CD4-positive, alpha-beta T cell treated with Interleukin-4 for 1 hour (primary cell): ENCODE measurements around the gene CLDN18.

Experiments used
- DNase-seq, 2 donors: peaks; one replicate each; pipeline ENCODE4 v3.0.0-alpha.2; 2020 to 2022

CLDN18 gene

GRCh38 chr3:138027821-138028220 lies 17.9 kb downstream of the CLDN18 start:
- no peak for DNase-seq

GRCh38 chr3:138030734-138031280 lies 20.8 kb downstream of the CLDN18 start:
- DNase-seq, result no peak

GRCh38 chr3:138031536-138031935 lies 21.6 kb downstream of the CLDN18 start:
- no peak for DNase-seq

- DNase-seq, result no peak
Observed at GRCh38 chr3:138032567-138032966, 22.6 kb downstream of the CLDN18 start.

- no peak for DNase-seq
Observed at GRCh38 chr3:138033202-138033691, 23.3 kb downstream of the CLDN18 start.

- no peak for DNase-seq
Observed at GRCh38 chr3:138034918-138035317, 25.0 kb downstream of the CLDN18 start.

- no peak for DNase-seq
Observed at GRCh38 chr3:138036572-138036971, 26.6 kb downstream of the CLDN18 start.

- no peak for DNase-seq
Observed at GRCh38 chr3:138038725-138039462, 28.9 kb downstream of the CLDN18 start.

GRCh38 chr3:138042043-138042442 lies 32.1 kb downstream of the CLDN18 start:
- DNase-seq, result no peak

- no peak for DNase-seq
Observed at GRCh38 chr3:138043266-138044029, 33.5 kb downstream of the CLDN18 start.

- no peak for DNase-seq
Observed at GRCh38 chr3:138046085-138046484, 36.1 kb downstream of the CLDN18 start.

GRCh38 chr3:138046955-138047354 lies 37.0 kb downstream of the CLDN18 start:
- no peak for DNase-seq

- no peak for DNase-seq
Observed at GRCh38 chr3:138047596-138048158, 37.7 kb downstream of the CLDN18 start.

- no peak for DNase-seq
Observed at GRCh38 chr3:138049157-138049919, 39.4 kb downstream of the CLDN18 start.

- DNase-seq, result no peak
Observed at GRCh38 chr3:138051947-138052802, 42.2 kb downstream of the CLDN18 start.

- DNase-seq, result no peak
Observed at GRCh38 chr3:138054057-138054456, 44.1 kb downstream of the CLDN18 start.

- no peak for DNase-seq
Observed at GRCh38 chr3:138057384-138057783, 47.4 kb downstream of the CLDN18 start.

GRCh38 chr3:138059261-138059660 lies 49.3 kb downstream of the CLDN18 start:
- DNase-seq, result no peak

- DNase-seq, result no peak
Observed at GRCh38 chr3:138060792-138061191, 50.8 kb downstream of the CLDN18 start.

- no peak for DNase-seq
Observed at GRCh38 chr3:138062037-138062436, 52.1 kb downstream of the CLDN18 start.

GRCh38 chr3:138062626-138063025 lies 52.7 kb downstream of the CLDN18 start:
- no peak for DNase-seq

- no peak for DNase-seq
Observed at GRCh38 chr3:138063416-138063815, 53.5 kb downstream of the CLDN18 start.
